Breast epithelium (tissue), 4 donors: Measurements from ENCODE around the gene CDK14. TPM values are rescaled to one million over a fixed set of nuclear protein-coding genes. Genes with fewer than 3 reads are reported as not detected.

Experiments used
- DNase-seq, 2 donors: peaks; one replicate each; pipeline ENCODE4 v3.0.0-alpha.2; 2019; ENCODE audit warnings: low spot score in 2 of 2
- H3K27ac ChIP-seq, 2 donors: fragments of 200-600 bp; sonication (generic) in 1 of 2; one replicate each; pipeline ENCODE4 v1.5.1; 2016 to 2019; ENCODE audit warnings: mild to moderate bottlenecking in 1 of 2
- H3K27me3 ChIP-seq, 2 donors: fragments of 200-600 bp; sonication (generic) in 1 of 2; one replicate each; pipeline versions ENCODE4 v1.5.1 to v1.6.0; 2017 to 2019; ENCODE audit warnings: control low read depth in 1 of 2, mild to moderate bottlenecking in 1 of 2
- H3K36me3 ChIP-seq: fragments of 200-600 bp; one replicate; pipeline ENCODE4 v1.5.1; 2019
- H3K4me1 ChIP-seq, 2 donors: fragments of 200-600 bp; sonication (generic); one replicate each; pipeline ENCODE4 v1.5.1; 2016 to 2019; ENCODE audit warnings: control low read depth in 1 of 2
- H3K4me3 ChIP-seq, 3 donors: fragments of 200-600 bp; sonication (generic); 1 replicate in 2 of 3; 2 replicates in 1 of 3; pipeline ENCODE4 v1.5.1; 2016 to 2019; ENCODE audit warnings: mild to moderate bottlenecking in 3 of 3, moderate library complexity in 2 of 3
- H3K9me3 ChIP-seq, 2 donors: fragments of 200-600 bp; sonication (generic) in 1 of 2; one replicate each; pipeline ENCODE4 v1.5.1; 2016 to 2019; ENCODE audit warnings: control low read depth in 1 of 2
- CTCF ChIP-seq, 3 donors: fragments of 450-650 bp; IDR thresholded peaks; one replicate each; pipeline ENCODE4 v1.5.1; 2016 to 2017; ENCODE audit warnings: antibody characterized with exemption in 3 of 3, mild to moderate bottlenecking in 3 of 3, moderate library complexity in 3 of 3
- POLR2A ChIP-seq: fragments of 450-650 bp; IDR thresholded peaks from one replicate; pipeline ENCODE4 v1.6.1; 2016; ENCODE audit warnings: antibody characterized with exemption, mild to moderate bottlenecking, moderate library complexity
- POLR2AphosphoS5 ChIP-seq, 3 donors: sonication (generic); formaldehyde crosslinking; IDR thresholded peaks; one replicate each; pipeline ENCODE4 v1.6.1; 2017; ENCODE audit warnings: antibody characterized with exemption in 3 of 3
- intact Hi-C: fragments of 100-400 bp; cut with DNase I; formaldehyde crosslinking; loops from one replicate; pipeline ENCODE4 v1.15.1; 2023; ENCODE audit warnings: low total_unique reads
- total RNA-seq, 3 donors: library from RNA; depleted of rRNA; stranded (reverse); fragments of >200 nt; gene quantifications; one replicate each; pipeline ENCODE4 v1.1.0, GENCODE V29; 2016

Gene CDK14
- total RNA-seq, 3 donors from 2014 or later: 16.3 to 64.7 (median 29.8) TPM

GRCh38 chr7:90602303-90602702, 6.2 kb downstream of the CDK14 start:
- Histone ChIP-seq H3K36me3 (no peaks in the 10 kb centered on the region), H3K4me3 (no peak overlapping the region), H3K27me3 (no peaks in the 10 kb centered on the region), H3K27ac (no peak overlapping the region), H3K9me3 (no peaks in the 10 kb centered on the region), H3K4me1 (no peaks in the 10 kb centered on the region)
- no peak for TF ChIP-seq CTCF (IDR thresholded peaks at IDR 0.05)
- no peak for TF ChIP-seq POLR2AphosphoS5 (IDR thresholded peaks at IDR 0.05)
- no peak for TF ChIP-seq POLR2A
- DNase-seq: no peak
- intact Hi-C loops: no loop called here

- no peak overlapping the region for H3K4me3 ChIP-seq
- no peaks in the 10 kb centered on the region for H3K9me3 ChIP-seq
- H3K4me1 ChIP-seq: no peaks in the 10 kb centered on the region
- H3K27ac ChIP-seq: no peak overlapping the region
- DNase-seq: no peak
- intact Hi-C loops: no loop called here
- no peaks in the 10 kb centered on the region for H3K36me3 ChIP-seq
- TF ChIP-seq POLR2AphosphoS5 (IDR thresholded peaks at IDR 0.05): no peak
- TF ChIP-seq POLR2A: no peak
- TF ChIP-seq CTCF (IDR thresholded peaks at IDR 0.05): no peak
- no peaks in the 10 kb centered on the region for H3K27me3 ChIP-seq
Measured at GRCh38 chr7:90603346-90603745, 7.2 kb downstream of the CDK14 start.

GRCh38 chr7:90604383-90604782, 8.3 kb downstream of the CDK14 start:
- Histone ChIP-seq H3K9me3 (no peaks in the 10 kb centered on the region), H3K36me3 (no peaks in the 10 kb centered on the region), H3K4me3 (no peak overlapping the region), H3K4me1 (no peaks in the 10 kb centered on the region), H3K27me3 (no peaks in the 10 kb centered on the region), H3K27ac (no peak overlapping the region)
- no peak for DNase-seq
- intact Hi-C loops: no loop called here
- TF ChIP-seq CTCF (IDR thresholded peaks at IDR 0.05) (no peak), POLR2AphosphoS5 (IDR thresholded peaks at IDR 0.05) (no peak), POLR2A (no peak)

GRCh38 chr7:90605055-90605454, 8.9 kb downstream of the CDK14 start:
- Histone ChIP-seq H3K36me3 (no peaks in the 10 kb centered on the region), H3K4me3 (no peak overlapping the region), H3K27ac (no peak overlapping the region), H3K9me3 (no peaks in the 10 kb centered on the region), H3K27me3 (no peaks in the 10 kb centered on the region), H3K4me1 (no peaks in the 10 kb centered on the region)
- DNase-seq: no peak
- intact Hi-C loops: no loop called here
- no peak for TF ChIP-seq POLR2AphosphoS5 (IDR thresholded peaks at IDR 0.05)
- TF ChIP-seq CTCF (IDR thresholded peaks at IDR 0.05): no peak
- no peak for TF ChIP-seq POLR2A

- intact Hi-C loops: no loop called here
- no peak for DNase-seq
- Histone ChIP-seq H3K9me3 (no peaks in the 10 kb centered on the region), H3K27me3 (no peaks in the 10 kb centered on the region), H3K36me3 (no peaks in the 10 kb centered on the region), H3K4me1 (no peaks in the 10 kb centered on the region), H3K27ac (no peak overlapping the region), H3K4me3 (no peak overlapping the region)
- TF ChIP-seq CTCF (IDR thresholded peaks at IDR 0.05) (no peak), POLR2AphosphoS5 (IDR thresholded peaks at IDR 0.05) (no peak), POLR2A (no peak)
Measured at GRCh38 chr7:90607196-90607595, 11.1 kb downstream of the CDK14 start.
